Fibroblast of peridontal ligament (primary cell): ENCODE data around the gene CD68.
A peak's percentile ranks its signal among the peaks of the same experiment; 100 is the strongest.
"Not testable (repeated sequence)": the region's sequence is repeated elsewhere in the genome, so short reads cannot be mapped to it uniquely, and the experiment has no call there.

Experiments used
- DNase-seq: peaks from one replicate; pipeline ENCODE4 v3.0.0-alpha.2; 2010; ENCODE audit errors: extremely low read depth

The CD68 gene

GRCh38 chr17:7613769-7614424 lies 34.5 kb downstream of the CD68 start:
- peak; percentile 35 for DNase-seq

- peak; percentile 100 for DNase-seq
Measured at GRCh38 chr17:7614425-7615264, 35.2 kb downstream of the CD68 start, which contains the start of gene FXR2. FXR2 (minus strand) TSS chr17:7614897; CDS start chr17:7614532, 365 bp downstream.

- DNase-seq = no peak
Measured at GRCh38 chr17:7615265-7615747, 35.9 kb downstream of the CD68 start.

GRCh38 chr17:7618608-7619007 lies 39.2 kb downstream of the CD68 start:
- DNase-seq = no peak

- no peak for DNase-seq
Measured at GRCh38 chr17:7620835-7621234, 41.4 kb downstream of the CD68 start.

GRCh38 chr17:7623661-7624060 lies 44.2 kb downstream of the CD68 start:
- no peak for DNase-seq

- DNase-seq = not testable (repeated sequence)
Measured at GRCh38 chr17:7625749-7626148, 46.3 kb downstream of the CD68 start.

- no peak for DNase-seq
Measured at GRCh38 chr17:7626307-7626706, 46.9 kb downstream of the CD68 start.

GRCh38 chr17:7626956-7627249 lies 47.5 kb downstream of the CD68 start:
- DNase-seq = no peak

GRCh38 chr17:7627250-7628121 lies 48.0 kb downstream of the CD68 start, which contains the start of gene SAT2:
SAT2 (minus strand) TSS chr17:7627821; CDS start chr17:7627635, 186 bp downstream.
- DNase-seq = peak; percentile 93

GRCh38 chr17:7629939-7630571 lies 50.6 kb downstream of the CD68 start, which contains the start of gene SHBG:
SHBG (plus strand) TSS chr17:7630135; CDS start chr17:7630173, 38 bp downstream.
- no peak for DNase-seq
